Astrocyte (in vitro differentiated cells and primary cell): Measurements from ENCODE around the gene SLC9A7. TPM values are rescaled to one million over a fixed set of nuclear protein-coding genes. Genes with fewer than 3 reads are reported as not detected.

ENCODE experiments used
- DNase-seq: peaks from one replicate; pipeline ENCODE4 v3.0.0-alpha.2; 2010; ENCODE audit warnings: low read depth
- FAIRE-seq: peaks from 2 replicates; lab custom pipeline; 2011; peaks lifted over from hg19 to GRCh38; lab: Jason Lieb, UNC
- H2AFZ ChIP-seq: 2 replicates; pipeline ENCODE4 v1.6.0; 2012; ENCODE audit warnings: low read depth, low read length, inconsistent platforms
- H3K27ac ChIP-seq: 2 replicates; pipeline ENCODE4 v1.5.1; 2011; ENCODE audit warnings: low read depth, low read length, inconsistent platforms
- H3K27me3 ChIP-seq: 2 replicates; pipeline ENCODE4 v1.6.0; 2011; ENCODE audit warnings: low read length, inconsistent platforms; ENCODE audit not compliant: insufficient read depth
- H3K36me3 ChIP-seq: 2 replicates; pipeline ENCODE4 v1.5.1; 2011; ENCODE audit warnings: low read length, inconsistent platforms; ENCODE audit not compliant: insufficient read depth
- H3K4me1 ChIP-seq: 2 replicates; pipeline ENCODE4 v1.5.1; 2011; ENCODE audit warnings: low read length, inconsistent platforms; ENCODE audit not compliant: insufficient read depth
- H3K4me2 ChIP-seq: 2 replicates; pipeline ENCODE4 v1.6.0; 2012; ENCODE audit warnings: low read length, inconsistent platforms
- H3K4me3 ChIP-seq: 2 replicates; pipeline ENCODE4 v1.5.1; 2011; ENCODE audit warnings: low read depth, mild to moderate bottlenecking, low read length, inconsistent platforms; ENCODE audit not compliant: insufficient read depth
- H3K79me2 ChIP-seq: 2 replicates; pipeline ENCODE4 v1.6.0; 2012; ENCODE audit warnings: mild to moderate bottlenecking, low read length, inconsistent platforms; ENCODE audit not compliant: insufficient read depth
- H3K9ac ChIP-seq: 2 replicates; pipeline ENCODE4 v1.6.0; 2012; ENCODE audit warnings: mild to moderate bottlenecking, low read length, inconsistent platforms
- H3K9me3 ChIP-seq: 2 replicates; pipeline ENCODE4 v1.5.1; 2012; ENCODE audit warnings: low read depth, mild to moderate bottlenecking, low read length, inconsistent platforms; ENCODE audit not compliant: insufficient read depth
- H4K20me1 ChIP-seq: 2 replicates; pipeline ENCODE4 v1.6.0; 2012; ENCODE audit warnings: low read length, inconsistent platforms; ENCODE audit not compliant: insufficient read depth
- H3K27ac Mint-ChIP-seq: one replicate; pipeline ENCODE4 v1.8.0; 2021; ENCODE audit warnings: mild to moderate bottlenecking, mixed read lengths; ENCODE audit not compliant: unreplicated experiment
- H3K27me3 Mint-ChIP-seq: one replicate; pipeline ENCODE4 v1.8.0; 2021; ENCODE audit warnings: low read depth, mixed read lengths; ENCODE audit not compliant: unreplicated experiment
- H3K36me3 Mint-ChIP-seq: one replicate; pipeline ENCODE4 v1.8.0; 2021; ENCODE audit warnings: low read depth, mixed read lengths; ENCODE audit not compliant: unreplicated experiment
- H3K4me1 Mint-ChIP-seq: one replicate; pipeline ENCODE4 v1.8.0; 2021; ENCODE audit warnings: low read depth, mixed read lengths; ENCODE audit not compliant: unreplicated experiment
- H3K4me3 Mint-ChIP-seq: one replicate; pipeline ENCODE4 v1.8.0; 2021; ENCODE audit warnings: mild to moderate bottlenecking, moderate library complexity, mixed read lengths; ENCODE audit not compliant: unreplicated experiment
- H3K9me3 Mint-ChIP-seq: one replicate; pipeline ENCODE4 v1.8.0; 2021; ENCODE audit warnings: mild to moderate bottlenecking, mixed read lengths; ENCODE audit not compliant: unreplicated experiment
- EZH2 ChIP-seq: IDR thresholded peaks from 2 replicates; pipeline ENCODE4 v1.6.1; 2012; ENCODE audit warnings: mild to moderate bottlenecking, low read length, inconsistent platforms; ENCODE audit not compliant: insufficient read depth
- total RNA-seq: library from RNA; stranded (reverse); gene quantifications from 2 replicates; pipeline ENCODE4 v1.2.1, GENCODE V29; 2021
- TF ChIP-seq, protein P1 (sequence below): IDR thresholded peaks from 2 replicates; pipeline ENCODE4 v1.5.1; 2011; ENCODE audit warnings: low read depth, mild to moderate bottlenecking, inconsistent platforms, low read length, moderate library complexity; ENCODE audit not compliant: insufficient read depth

The SLC9A7 gene
- total RNA-seq, 1 donor from 2014 or later = 21.0 TPM

- no peak for FAIRE-seq
- H3K9me3 Mint-ChIP-seq = no peaks in the 10 kb centered on the region
Observed at GRCh38 chrX:46716796-46717195, 42.1 kb downstream of the SLC9A7 start.

DNA sequence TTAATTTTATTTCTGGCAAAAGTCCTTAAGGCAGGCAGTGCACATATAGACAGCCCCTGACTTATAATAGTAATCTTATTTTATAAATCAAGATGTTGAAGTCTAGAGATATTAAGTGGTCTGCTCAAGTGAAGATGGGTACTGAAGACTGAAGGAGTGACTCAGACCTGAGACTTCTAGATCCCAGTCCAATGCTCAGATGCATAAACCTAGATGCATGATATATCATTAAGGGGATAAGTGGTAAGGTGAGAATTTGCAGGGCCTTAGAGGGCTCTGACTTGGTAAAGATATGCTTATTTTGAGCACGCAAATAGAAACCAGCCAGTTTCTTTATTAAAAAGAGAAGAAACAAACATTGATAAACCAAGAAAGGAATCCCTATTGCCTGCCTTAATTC lies 42.9 kb downstream of the SLC9A7 start:
- Histone ChIP-seq H3K27me3 (no peaks in the 10 kb centered on the region), H4K20me1 (peaks cover 2% of the 10 kb centered on the region), H2AFZ (no peak overlapping the region), H3K27ac (no peak overlapping the region), H3K4me3 (no peak overlapping the region), H3K9ac (no peak overlapping the region), H3K79me2 (peaks cover 22% of the 10 kb centered on the region), H3K36me3 (no peaks in the 10 kb centered on the region), H3K9me3 (no peaks in the 10 kb centered on the region), H3K4me2 (no peak overlapping the region), H3K4me1 (no peaks in the 10 kb centered on the region)
- H3K4me3 Mint-ChIP-seq = no peak overlapping the region
- H3K9me3 Mint-ChIP-seq = no peaks in the 10 kb centered on the region
- no peak for FAIRE-seq
- no peak for DNase-seq
- H3K36me3 Mint-ChIP-seq = no peaks in the 10 kb centered on the region
- H3K27ac Mint-ChIP-seq = no peak overlapping the region
- H3K4me1 Mint-ChIP-seq = peaks cover 13% of the 10 kb centered on the region
- H3K27me3 Mint-ChIP-seq = no peaks in the 10 kb centered on the region
- TF ChIP-seq, protein P1, sequence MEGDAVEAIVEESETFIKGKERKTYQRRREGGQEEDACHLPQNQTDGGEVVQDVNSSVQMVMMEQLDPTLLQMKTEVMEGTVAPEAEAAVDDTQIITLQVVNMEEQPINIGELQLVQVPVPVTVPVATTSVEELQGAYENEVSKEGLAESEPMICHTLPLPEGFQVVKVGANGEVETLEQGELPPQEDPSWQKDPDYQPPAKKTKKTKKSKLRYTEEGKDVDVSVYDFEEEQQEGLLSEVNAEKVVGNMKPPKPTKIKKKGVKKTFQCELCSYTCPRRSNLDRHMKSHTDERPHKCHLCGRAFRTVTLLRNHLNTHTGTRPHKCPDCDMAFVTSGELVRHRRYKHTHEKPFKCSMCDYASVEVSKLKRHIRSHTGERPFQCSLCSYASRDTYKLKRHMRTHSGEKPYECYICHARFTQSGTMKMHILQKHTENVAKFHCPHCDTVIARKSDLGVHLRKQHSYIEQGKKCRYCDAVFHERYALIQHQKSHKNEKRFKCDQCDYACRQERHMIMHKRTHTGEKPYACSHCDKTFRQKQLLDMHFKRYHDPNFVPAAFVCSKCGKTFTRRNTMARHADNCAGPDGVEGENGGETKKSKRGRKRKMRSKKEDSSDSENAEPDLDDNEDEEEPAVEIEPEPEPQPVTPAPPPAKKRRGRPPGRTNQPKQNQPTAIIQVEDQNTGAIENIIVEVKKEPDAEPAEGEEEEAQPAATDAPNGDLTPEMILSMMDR = no peak
- TF ChIP-seq EZH2 = no peak

More at GRCh38 chrX:46716796-46717195, 42.1 kb downstream of the SLC9A7 start:
- Histone ChIP-seq H3K4me1 (no peaks in the 10 kb centered on the region), H3K79me2 (peaks cover 23% of the 10 kb centered on the region), H3K27ac (no peak overlapping the region), H3K27me3 (no peaks in the 10 kb centered on the region), H2AFZ (no peak overlapping the region), H4K20me1 (peaks cover 5% of the 10 kb centered on the region), H3K9ac (no peak overlapping the region), H3K4me3 (no peak overlapping the region), H3K36me3 (no peaks in the 10 kb centered on the region), H3K9me3 (no peaks in the 10 kb centered on the region), H3K4me2 (no peak overlapping the region)
- H3K27ac Mint-ChIP-seq = no peak overlapping the region
- H3K4me3 Mint-ChIP-seq = no peak overlapping the region
- DNase-seq = no peak
- no peaks in the 10 kb centered on the region for H3K27me3 Mint-ChIP-seq
- no peak for TF ChIP-seq EZH2
- TF ChIP-seq, protein P1 = no peak
- peaks cover 7% of the 10 kb centered on the region for H3K4me1 Mint-ChIP-seq
- H3K36me3 Mint-ChIP-seq = no peaks in the 10 kb centered on the region

DNA sequence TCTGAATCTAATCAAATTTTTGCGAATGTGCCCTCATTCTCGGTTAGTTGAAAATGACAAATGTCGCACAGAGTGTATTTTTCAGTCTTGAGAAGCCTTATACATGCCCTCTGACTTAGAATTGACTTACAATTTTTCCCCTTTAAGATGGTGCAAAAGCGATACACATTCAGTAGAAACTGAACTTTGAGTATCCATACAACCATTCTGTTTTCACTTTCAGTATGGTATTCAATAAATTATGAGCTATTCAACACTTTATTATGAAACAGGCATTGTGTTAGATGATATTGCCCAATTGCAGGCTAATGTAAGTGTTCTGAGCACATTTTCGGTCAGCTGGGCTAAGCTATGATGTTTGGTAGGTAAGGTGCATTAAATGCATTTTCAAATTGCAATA lies 43.4 kb downstream of the SLC9A7 start:
- no peak overlapping the region for H2AFZ ChIP-seq
- H3K9ac ChIP-seq = no peak overlapping the region
- DNase-seq (no peak), FAIRE-seq (no peak)
- no peaks in the 10 kb centered on the region for H3K36me3 Mint-ChIP-seq
- H3K4me2 ChIP-seq = no peak overlapping the region
- no peak overlapping the region for H3K4me3 ChIP-seq
- H3K27ac ChIP-seq = no peak overlapping the region
- H3K4me3 Mint-ChIP-seq = no peak overlapping the region
- TF ChIP-seq, protein P1 = no peak
- no peak for TF ChIP-seq EZH2
- H3K79me2 ChIP-seq = peaks cover 22% of the 10 kb centered on the region
- H3K27me3 Mint-ChIP-seq = no peaks in the 10 kb centered on the region
- no peaks in the 10 kb centered on the region for H3K9me3 Mint-ChIP-seq
- no peak overlapping the region for H3K27ac Mint-ChIP-seq
- H3K4me1 ChIP-seq = peaks cover 3% of the 10 kb centered on the region
- no peaks in the 10 kb centered on the region for H3K27me3 ChIP-seq
- H3K9me3 ChIP-seq = no peaks in the 10 kb centered on the region
- peaks cover 7% of the 10 kb centered on the region for H4K20me1 ChIP-seq
- peaks cover 18% of the 10 kb centered on the region for H3K4me1 Mint-ChIP-seq
- no peaks in the 10 kb centered on the region for H3K36me3 ChIP-seq
